Measurements from ENCODE around the gene CFAP299. TPM values are rescaled to one million over a fixed set of nuclear protein-coding genes. Genes with fewer than 3 reads are reported as not detected.

The CFAP299 gene
- total and polyA plus RNA-seq, 2 of the 13 experiments (the other 11 are each of a cell fraction or from before 2014, with no cell fraction given), result not detected

DNA sequence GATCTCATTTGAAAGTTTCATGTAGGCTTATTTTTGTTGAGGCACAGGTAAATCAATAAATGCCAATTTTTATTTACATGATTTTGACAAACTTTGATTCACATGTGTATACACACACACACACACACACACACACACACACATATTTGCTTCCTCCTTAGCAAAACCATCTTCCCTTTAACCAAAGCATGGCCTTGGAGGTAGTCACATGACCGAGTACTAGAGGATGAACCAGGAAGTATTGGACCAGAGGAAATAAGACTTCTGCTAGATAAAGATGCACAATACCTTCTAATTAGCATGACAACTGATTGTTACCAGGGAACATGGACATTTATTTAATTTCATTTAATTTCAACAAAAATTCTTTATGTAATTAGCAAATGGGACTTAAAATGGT, 23.4 kb upstream of the CFAP299 start:
- intact Hi-C loops (cut with micrococcal nuclease; ENCODE audit: unreplicated experiment) (no loop called here), in situ Hi-C loops (cut with HindIII; ENCODE audit: extremely low pct_ligation_motif_present, low pct_unique_long_range_greater_than_20kb) (no loop called here)
- H3K79me2 ChIP-seq (ENCODE audit: insufficient read depth, low read length), result no peaks in the 10 kb centered on the region
- WGBS (ENCODE audit: low lambda C conversion rate), result 0% methylated on average over 1 of the region's 1 CpG
- H3K4me2 ChIP-seq (ENCODE audit: low read depth, low read length), result no peak overlapping the region
- H3K4me1 ChIP-seq (ENCODE audit: insufficient read depth, low read length), result no peaks in the 10 kb centered on the region
- TF ChIP-seq FLYWCH1 (CRISPR knock-in tag; IDR thresholded peaks at IDR 0.05) (no peak), KAT2B (IDR thresholded peaks at IDR 0.05; ENCODE audit: borderline replicate concordance, low read depth, low read length) (no peak), ZNF337 (CRISPR knock-in tag; IDR thresholded peaks at IDR 0.05; ENCODE audit: borderline replicate concordance, low read depth) (no peak), ZNF629 (CRISPR knock-in tag; conservative IDR thresholded peaks at IDR 0.05) (no peak), RAD21 (CRISPR knock-in tag; IDR thresholded peaks at IDR 0.05) (no peak), AGO2 (optimal IDR thresholded peaks at IDR 0.05; ENCODE audit: low read depth, low read length) (no peak), ZNF550 (CRISPR knock-in tag; IDR thresholded peaks at IDR 0.05; ENCODE audit: borderline replicate concordance) (no peak), EZH2 (conservative IDR thresholded peaks at IDR 0.05; ENCODE audit: low read depth, low read length) (no peak), NFIB (CRISPR knock-in tag; IDR thresholded peaks at IDR 0.05; ENCODE audit: borderline replicate concordance) (no peak), ZNF724P (CRISPR knock-in tag; IDR thresholded peaks at IDR 0.05; ENCODE audit: borderline replicate concordance) (no peak), U2AF2 (IDR thresholded peaks at IDR 0.05; ENCODE audit: low read depth, low read length) (no peak), ZNF335 (CRISPR knock-in tag; IDR thresholded peaks at IDR 0.05) (no peak), ZBTB1 (CRISPR knock-in tag; IDR thresholded peaks at IDR 0.05; ENCODE audit: borderline replicate concordance) (no peak), ZNF672 (CRISPR knock-in tag; IDR thresholded peaks at IDR 0.05) (no peak), ZSCAN20 (CRISPR knock-in tag; IDR thresholded peaks at IDR 0.05; ENCODE audit: borderline replicate concordance) (no peak), ZKSCAN5 (CRISPR knock-in tag; IDR thresholded peaks at IDR 0.05) (no peak), U2AF1 (optimal IDR thresholded peaks at IDR 0.05; ENCODE audit: low read depth, low read length) (no peak)
- TF ChIP-seq, protein P1, sequence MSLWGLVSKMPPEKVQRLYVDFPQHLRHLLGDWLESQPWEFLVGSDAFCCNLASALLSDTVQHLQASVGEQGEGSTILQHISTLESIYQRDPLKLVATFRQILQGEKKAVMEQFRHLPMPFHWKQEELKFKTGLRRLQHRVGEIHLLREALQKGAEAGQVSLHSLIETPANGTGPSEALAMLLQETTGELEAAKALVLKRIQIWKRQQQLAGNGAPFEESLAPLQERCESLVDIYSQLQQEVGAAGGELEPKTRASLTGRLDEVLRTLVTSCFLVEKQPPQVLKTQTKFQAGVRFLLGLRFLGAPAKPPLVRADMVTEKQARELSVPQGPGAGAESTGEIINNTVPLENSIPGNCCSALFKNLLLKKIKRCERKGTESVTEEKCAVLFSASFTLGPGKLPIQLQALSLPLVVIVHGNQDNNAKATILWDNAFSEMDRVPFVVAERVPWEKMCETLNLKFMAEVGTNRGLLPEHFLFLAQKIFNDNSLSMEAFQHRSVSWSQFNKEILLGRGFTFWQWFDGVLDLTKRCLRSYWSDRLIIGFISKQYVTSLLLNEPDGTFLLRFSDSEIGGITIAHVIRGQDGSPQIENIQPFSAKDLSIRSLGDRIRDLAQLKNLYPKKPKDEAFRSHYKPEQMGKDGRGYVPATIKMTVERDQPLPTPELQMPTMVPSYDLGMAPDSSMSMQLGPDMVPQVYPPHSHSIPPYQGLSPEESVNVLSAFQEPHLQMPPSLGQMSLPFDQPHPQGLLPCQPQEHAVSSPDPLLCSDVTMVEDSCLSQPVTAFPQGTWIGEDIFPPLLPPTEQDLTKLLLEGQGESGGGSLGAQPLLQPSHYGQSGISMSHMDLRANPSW (CRISPR knock-in tag; IDR thresholded peaks at IDR 0.05; ENCODE audit: borderline replicate concordance), result no peak
- TF ChIP-seq, protein P2, sequence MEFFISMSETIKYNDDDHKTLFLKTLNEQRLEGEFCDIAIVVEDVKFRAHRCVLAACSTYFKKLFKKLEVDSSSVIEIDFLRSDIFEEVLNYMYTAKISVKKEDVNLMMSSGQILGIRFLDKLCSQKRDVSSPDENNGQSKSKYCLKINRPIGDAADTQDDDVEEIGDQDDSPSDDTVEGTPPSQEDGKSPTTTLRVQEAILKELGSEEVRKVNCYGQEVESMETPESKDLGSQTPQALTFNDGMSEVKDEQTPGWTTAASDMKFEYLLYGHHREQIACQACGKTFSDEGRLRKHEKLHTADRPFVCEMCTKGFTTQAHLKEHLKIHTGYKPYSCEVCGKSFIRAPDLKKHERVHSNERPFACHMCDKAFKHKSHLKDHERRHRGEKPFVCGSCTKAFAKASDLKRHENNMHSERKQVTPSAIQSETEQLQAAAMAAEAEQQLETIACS (CRISPR knock-in tag; IDR thresholded peaks at IDR 0.05), result no peak
- BruUV-seq (replicated peaks), result no TSS peak
- H3K36me3 ChIP-seq (replicated peaks in 1 of 2; ENCODE audit: control insufficient read depth in 1 of 2, insufficient read depth in 2 of 2, low read length in 2 of 2), result no peaks in the 10 kb centered on the region
- FAIRE-seq, result no peak
- H3K9ac ChIP-seq (ENCODE audit: insufficient read depth, low read depth, low read length), result no peak overlapping the region
- H3K27me3 ChIP-seq (ENCODE audit: control insufficient read depth in 1 of 2, insufficient read depth in 2 of 2, low read length in 2 of 2), result no peaks in the 10 kb centered on the region; a peak in 1 of 5 replicates
- H3K9me3 ChIP-seq (ENCODE audit: low read length), result no peaks in the 10 kb centered on the region
- ChIA-PET CTCF (ENCODE audit: low intra/inter-chr PET ratio, low total read pairs) (no interaction called here), POLR2A (no interaction called here)
- H3K27ac ChIP-seq (ENCODE audit: extremely low read length, insufficient read depth, low read length), result no peak overlapping the region
- no peak overlapping the region for H3K4me3 ChIP-seq (replicated peaks in 1 of 3; ENCODE audit: insufficient read depth in 1 of 3, low read depth in 2 of 3, low read length in 3 of 3)
- H4K20me1 ChIP-seq (ENCODE audit: insufficient read depth, low read length), result no peaks in the 10 kb centered on the region
- no peak overlapping the region for H2AFZ ChIP-seq (ENCODE audit: low read length)
- ATAC-seq, result no peak
- DNase-seq (ENCODE audit: low spot score), result no peak

All from HepG2 (cell line).